ENCODE results near the gene VWA2.
A peak's percentile ranks its signal among the peaks of the same experiment; 100 is the strongest.

VWA2 gene

GRCh38 chr10:114301177-114301576 is 62.1 kb downstream of the VWA2 start:
- DNase-seq: no peak

- DNase-seq: no peak
These were observed 63.1 kb downstream of the VWA2 start for GRCh38 chr10:114301951-114302710.

GRCh38 chr10:114303556-114303955 is 64.5 kb downstream of the VWA2 start:
- no peak for DNase-seq

DNA sequence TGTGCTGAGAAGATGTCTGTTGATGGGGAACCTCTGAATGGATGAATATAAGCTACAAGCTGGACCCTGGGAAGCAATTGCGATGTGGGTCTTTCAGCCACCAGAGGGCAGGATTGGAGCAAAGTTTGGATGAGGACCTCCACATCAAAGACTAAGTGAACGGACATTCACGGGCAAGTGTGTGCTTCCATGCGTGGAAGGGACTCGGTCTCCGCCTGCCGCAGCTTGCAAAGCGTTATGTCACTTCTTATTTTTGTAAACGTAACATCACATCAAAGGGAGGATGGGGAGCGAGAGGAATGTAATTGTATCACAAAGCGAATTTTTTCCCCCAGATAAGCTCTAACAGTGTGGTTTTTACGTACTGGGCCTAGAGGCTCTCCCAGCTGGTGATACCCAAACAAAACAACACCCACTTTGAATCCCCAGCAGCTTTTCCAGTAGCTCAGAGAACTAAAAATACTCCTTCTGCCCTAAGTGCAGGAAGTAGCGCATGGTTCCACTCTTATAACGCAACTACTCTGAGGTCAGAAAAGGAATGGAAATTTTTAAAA is 65.0 kb downstream of the VWA2 start:
- DNase-seq: peak; percentile 39

DNA sequence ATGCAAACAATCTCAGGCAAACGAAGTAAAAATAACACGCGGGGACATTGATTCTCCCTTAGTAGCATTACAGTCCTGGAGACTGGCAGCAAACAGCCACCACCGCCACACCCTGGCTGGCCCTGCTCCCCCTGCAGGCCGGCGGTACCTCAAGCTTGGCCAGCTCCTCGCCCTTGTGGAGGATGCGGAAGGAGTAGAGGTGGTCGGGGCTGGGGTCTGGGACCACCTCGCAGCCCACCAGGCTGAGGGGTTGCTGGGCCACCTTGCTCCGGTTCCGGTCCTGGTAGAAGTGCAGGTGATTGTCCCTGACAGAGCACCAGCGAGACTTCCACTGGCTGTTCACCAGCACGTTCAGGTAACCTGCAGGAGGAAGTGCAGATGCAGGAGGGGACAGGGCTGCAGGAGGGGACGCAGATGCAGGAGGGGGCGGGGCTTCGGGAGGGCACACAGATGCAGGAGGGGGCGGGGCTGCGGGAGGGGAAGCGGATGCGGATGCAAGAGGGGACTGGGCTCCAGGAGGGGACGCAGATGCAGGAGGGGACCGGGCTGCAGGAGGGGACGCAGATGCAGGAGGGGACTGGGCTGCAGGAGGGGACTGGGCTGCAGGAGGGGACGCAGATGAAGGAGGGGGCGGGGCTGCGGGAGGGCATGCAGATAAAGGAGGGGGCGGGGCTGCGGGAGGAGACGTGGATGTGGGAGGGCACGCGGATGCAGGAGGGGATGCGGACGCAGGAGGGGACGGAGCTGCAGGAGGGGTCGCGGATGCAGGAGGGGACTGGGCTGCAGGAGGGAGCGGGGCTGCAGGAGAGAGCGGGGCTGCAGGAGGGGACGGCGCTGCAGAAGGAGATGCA is 65.7 kb downstream of the VWA2 start:
- peak; percentile 40 for DNase-seq

DNA sequence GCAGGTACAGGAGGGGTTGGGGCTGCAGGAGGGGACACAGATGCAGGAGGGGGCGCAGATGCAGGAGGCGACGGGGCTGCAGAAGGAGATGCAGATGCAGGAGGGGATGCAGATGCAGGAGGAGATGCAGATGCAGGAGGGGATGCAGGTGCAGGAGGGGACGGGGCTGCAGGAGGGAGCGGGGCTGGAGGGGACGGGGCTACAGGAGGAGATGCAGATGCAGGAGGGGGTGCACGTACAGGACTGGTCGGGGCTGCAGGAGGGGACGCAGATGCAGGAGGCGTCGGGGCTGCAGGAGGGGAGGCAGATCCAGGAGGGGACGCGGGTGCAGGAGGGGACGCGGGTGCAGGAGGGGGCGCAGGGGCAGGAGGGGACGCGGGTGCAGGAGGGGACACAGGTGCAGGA is 66.5 kb downstream of the VWA2 start:
- DNase-seq: no peak

DNA sequence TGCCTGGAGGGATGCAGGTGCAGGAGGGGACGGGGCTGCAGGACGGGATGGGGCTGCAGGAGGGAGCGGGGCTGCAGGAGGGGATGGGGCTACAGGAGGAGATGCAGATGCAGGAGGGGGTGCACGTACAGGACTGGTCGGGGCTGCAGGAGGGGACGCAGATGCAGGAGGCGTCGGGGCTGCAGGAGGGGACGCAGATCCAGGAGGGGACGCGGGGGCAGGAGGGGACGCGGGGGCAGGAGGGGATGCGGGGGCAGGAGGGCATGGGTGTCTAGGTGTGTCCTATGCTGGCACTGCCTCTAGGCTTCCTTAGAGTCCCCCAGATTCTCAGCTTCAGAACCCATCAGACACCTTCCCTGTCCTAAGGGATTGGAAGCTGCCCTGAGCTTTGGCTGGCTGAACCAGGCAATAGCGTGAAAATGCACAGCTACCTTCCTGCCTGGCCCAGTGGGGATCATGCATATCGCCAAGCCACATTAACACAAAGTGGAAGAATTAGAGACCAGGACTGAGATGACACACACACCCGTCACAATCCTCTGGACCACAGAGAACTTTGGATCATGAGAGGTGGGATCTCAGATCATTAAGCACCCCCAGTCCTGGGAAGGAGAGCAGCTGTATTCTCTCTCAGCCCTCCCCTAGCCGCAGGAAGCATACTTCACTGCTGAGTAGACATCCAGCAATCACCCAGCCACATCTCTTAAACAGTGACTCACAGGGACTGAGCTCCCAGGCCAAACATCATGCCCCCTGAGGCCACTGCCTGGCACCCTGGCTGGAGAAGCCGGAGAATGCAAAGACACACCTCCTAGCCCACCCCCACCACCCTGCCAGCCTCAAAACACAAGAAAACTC is 67.3 kb downstream of the VWA2 start:
- DNase-seq: no peak

DNA sequence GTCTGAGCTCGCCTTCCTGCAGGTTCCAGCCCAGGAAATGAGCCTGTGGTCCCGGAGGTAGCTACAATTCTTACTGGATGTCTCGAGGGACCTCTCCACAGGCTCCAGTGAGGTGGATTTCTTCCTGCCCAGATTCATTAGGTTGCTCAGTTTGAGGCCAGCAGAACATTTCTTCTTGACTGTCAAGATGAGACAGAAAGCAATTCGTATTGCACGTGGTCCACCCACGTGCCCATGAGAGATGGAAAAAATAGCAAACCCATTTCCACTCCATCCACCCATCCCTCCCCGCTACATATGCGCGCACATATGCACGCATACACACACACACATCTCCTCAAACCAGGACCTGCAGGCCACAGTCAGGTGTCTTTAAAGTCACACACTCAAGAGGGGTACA is 68.7 kb downstream of the VWA2 start:
- no peak for DNase-seq

GRCh38 chr10:114308531-114309363 is 69.7 kb downstream of the VWA2 start:
- no peak for DNase-seq

DNA sequence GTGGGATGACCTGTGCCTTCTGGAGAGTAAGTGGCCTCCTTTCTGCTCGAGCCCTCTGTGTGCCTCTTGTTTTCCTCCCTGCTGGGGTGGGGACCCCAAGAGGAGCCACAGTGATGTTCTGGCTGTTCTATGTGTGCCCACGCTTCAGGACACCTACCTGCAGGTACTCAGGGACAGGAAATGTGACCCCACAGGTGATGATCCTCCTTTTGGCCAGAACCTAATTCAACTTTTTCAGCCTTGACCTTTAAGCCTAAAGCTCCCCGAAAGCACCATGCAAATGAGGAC is 70.3 kb downstream of the VWA2 start:
- DNase-seq: no peak

DNA sequence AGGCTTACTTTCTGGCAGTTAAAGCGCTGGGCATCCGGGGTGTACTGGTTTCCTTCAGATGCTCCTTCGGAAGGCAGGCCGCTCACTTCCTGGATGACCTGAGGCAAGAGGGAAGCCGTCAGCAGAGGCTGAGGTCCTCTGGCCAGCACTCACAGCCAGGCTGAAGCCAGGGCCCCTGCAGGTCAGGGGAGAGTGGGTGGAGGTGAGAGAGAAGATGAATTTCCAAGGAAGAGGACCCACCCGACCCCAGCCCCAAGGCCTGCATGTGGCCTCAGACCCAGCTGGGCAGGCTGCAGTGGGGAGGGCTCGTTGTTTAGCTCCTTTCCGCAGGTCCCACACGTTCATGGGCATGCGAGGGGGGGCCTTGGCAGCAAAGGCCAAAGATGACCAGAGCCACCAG is 71.3 kb downstream of the VWA2 start:
- no peak for DNase-seq

DNA sequence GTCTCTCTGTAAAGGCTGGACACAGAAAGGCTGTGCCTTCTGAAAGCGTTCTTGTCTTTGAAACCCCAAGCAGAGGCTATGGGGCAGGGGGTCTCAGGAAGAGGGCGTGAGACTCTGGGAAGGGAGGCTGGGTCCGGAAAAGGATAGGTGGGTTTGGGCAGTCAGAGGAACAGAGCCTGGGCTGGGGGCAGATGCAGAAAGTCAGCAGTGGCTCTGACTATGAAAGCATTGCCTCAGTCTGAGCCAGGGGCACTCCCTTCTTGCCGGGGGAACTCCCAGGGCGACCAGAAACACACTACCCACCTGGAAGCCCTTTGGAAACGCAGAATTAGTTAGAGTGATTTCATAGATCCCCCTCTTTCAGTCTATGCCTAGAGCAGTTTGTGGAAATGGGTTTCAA is 72.0 kb downstream of the VWA2 start:
- no peak for DNase-seq

- DNase-seq: no peak
These were observed 72.6 kb downstream of the VWA2 start for GRCh38 chr10:114311496-114312209.

DNA sequence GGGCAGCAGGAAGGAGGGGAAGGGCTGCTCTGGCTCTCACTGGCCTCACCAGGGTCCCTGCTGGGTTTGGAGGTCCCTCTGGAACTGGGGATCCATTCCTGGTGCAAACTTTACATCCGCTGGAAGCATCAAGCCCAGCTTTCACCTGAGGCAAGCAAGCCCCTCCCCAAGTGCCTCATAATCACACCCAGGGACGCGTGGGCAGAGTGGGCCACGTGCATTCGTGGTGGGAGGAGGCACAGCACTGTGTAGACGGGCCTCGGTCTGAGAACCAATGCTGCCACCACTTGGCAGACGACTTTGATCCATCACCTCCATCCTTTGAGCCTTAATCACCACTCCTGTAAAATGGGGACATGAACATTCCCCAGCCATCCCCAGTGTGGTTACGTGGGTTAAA is 74.1 kb downstream of the VWA2 start:
- no peak for DNase-seq

- DNase-seq: no peak
These were observed 74.8 kb downstream of the VWA2 start for GRCh38 chr10:114313866-114314265.

DNA sequence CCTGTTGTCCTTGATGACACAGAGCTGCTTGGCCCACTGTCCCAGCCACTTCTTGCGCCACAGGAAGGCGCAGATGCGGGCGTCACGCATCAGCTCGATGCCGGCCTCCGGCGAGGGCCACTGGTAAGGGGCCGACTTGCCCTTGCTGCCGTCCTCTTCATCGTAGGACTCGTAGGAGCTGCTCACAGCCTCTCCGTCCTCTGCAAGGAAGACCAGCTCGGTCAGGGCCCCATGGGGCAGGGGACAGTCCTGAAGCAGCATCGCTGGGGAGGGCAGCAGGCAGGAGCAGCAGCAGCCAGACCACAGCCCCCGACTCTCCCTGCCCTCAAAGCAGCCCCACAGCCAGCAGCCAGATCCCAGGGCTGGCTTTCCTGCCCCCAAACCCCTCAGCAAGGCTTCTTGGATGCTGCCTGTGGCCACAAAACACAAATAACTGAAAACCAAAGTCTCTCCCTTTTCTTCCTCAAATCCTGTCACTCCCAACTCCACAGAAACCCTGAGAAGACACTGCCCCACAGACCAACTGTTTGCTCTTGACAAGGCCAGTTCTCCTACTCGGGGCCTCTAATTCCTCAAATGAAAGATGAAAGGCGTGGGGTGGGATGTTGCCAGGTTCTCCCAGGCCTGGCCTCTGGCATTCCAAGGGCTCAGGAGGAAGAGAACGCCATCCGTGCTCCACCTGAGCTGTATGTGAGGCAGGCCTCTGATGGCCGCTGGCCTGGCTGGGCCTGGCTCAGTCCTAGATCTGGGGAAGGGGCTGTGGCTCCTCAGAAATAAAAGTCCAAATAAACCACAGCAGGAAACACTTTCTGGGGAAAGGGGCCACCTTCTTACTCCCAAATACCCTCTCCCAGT is 76.7 kb downstream of the VWA2 start:
- no peak for DNase-seq

DNA sequence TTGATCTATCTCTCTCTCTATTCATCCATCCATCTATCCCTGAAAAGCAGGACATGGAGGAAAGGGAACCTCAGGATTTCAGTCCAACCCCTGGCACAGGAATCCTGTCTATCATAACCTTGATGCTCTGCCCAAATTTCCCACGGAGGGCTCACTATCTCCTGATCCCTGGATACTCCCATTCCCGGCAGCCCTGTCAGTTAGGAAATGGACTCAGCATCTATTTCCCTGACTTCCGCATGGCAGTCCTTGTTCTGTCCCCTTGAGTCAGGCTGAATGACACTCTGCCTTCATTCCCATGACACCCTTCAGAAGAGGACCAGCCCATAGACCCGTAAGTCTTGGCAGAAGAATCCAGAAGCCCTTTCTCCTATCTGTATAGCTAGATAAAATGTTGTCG is 77.7 kb downstream of the VWA2 start:
- DNase-seq: no peak

DNA sequence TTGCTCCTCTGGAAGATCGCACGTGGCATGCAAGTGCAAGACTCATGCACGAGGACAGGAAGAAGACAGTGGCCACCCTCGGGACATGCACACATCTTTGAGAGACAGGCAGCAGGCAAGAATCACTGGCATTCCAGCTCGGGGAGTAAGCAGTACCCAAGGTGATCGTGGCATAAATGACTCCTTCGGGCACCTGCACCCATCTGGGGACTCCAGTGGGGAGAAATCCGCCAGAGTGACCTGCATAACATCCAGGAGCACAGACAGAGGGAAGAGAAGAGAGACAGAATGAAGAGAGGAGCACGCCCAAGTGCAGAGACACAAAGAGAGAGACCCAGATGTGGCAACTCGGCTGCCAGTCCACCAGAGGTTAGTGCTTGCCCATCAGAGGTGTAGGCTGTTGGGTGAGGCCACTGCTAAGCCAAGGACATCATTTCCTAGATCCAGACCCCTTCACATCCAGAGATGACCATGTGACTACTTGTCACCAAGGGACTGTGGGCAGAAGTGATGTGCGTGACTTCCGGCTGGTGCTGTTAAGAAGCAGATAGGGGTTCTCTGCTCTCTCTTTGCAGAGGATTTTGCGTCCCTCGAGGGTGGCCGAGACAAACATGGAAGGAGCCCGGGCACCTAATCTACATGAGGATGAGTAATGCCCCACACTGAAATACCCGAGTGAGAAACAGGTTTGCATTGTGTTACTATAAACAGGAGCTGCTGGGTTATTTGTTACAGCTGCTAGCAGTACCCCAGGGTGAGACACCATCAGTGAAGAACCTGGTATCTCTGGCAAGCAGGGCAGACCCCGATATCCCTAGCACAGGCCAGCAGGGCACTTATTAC is 80.6 kb downstream of the VWA2 start:
- no peak for DNase-seq

- no peak for DNase-seq
These were observed 81.4 kb downstream of the VWA2 start for GRCh38 chr10:114320249-114321116.
